HG03139 (cell line): ENCODE results near the gene CD109.
"Not testable (repeated sequence)": the region's sequence is repeated elsewhere in the genome, so short reads cannot be mapped to it uniquely, and the experiment has no call there.

Experiments
- ATAC-seq: cut with Tn5 transposase; IDR thresholded peaks from one replicate; pipeline ENCODE4 v1.9.1; 2021; ENCODE audit not compliant: unreplicated experiment

The CD109 gene

GRCh38 chr6:73683574-73683973 is 12.4 kb upstream of the CD109 start:
- ATAC-seq = not testable (repeated sequence)

- ATAC-seq = no peak
Observed at GRCh38 chr6:73688351-73688750, 7.7 kb upstream of the CD109 start.

- ATAC-seq = no peak
Observed at GRCh38 chr6:73690056-73690455, 5.9 kb upstream of the CD109 start.

- no peak for ATAC-seq
Observed at GRCh38 chr6:73691512-73691911, 4.5 kb upstream of the CD109 start.

- no peak for ATAC-seq
Observed at GRCh38 chr6:73694711-73695411, 1.1 kb upstream of the CD109 start.

GRCh38 chr6:73696966-73697655 is 1.1 kb downstream of the CD109 start:
- ATAC-seq = no peak

- ATAC-seq = no peak
Observed at GRCh38 chr6:73699676-73700459, 3.9 kb downstream of the CD109 start.

- ATAC-seq = no peak
Observed at GRCh38 chr6:73702444-73702843, 6.4 kb downstream of the CD109 start.

- ATAC-seq = no peak
Observed at GRCh38 chr6:73703466-73703865, 7.5 kb downstream of the CD109 start.

- ATAC-seq = no peak
Observed at GRCh38 chr6:73704260-73704659, 8.3 kb downstream of the CD109 start.

GRCh38 chr6:73704798-73705197 is 8.8 kb downstream of the CD109 start:
- no peak for ATAC-seq

- ATAC-seq = no peak
Observed at GRCh38 chr6:73706971-73707370, 11.0 kb downstream of the CD109 start.

GRCh38 chr6:73710470-73710869 is 14.5 kb downstream of the CD109 start:
- no peak for ATAC-seq

- ATAC-seq = no peak
Observed at GRCh38 chr6:73710948-73711347, 14.9 kb downstream of the CD109 start.

- ATAC-seq = no peak
Observed at GRCh38 chr6:73712535-73713173, 16.7 kb downstream of the CD109 start.

- no peak for ATAC-seq
Observed at GRCh38 chr6:73713426-73714147, 17.6 kb downstream of the CD109 start.

GRCh38 chr6:73715111-73715508 is 19.1 kb downstream of the CD109 start:
- not testable (repeated sequence) for ATAC-seq

GRCh38 chr6:73719046-73719445 is 23.0 kb downstream of the CD109 start:
- no peak for ATAC-seq

GRCh38 chr6:73722318-73723060 is 26.5 kb downstream of the CD109 start:
- peak; percentile 42 for ATAC-seq

GRCh38 chr6:73723480-73723879 is 27.5 kb downstream of the CD109 start:
- not testable (repeated sequence) for ATAC-seq
